Adrenal gland (tissue), 5 donors: ENCODE measurements around the gene FZR1.

ENCODE experiments used
- CTCF ChIP-seq, 6 experiments: fragments of 450-650 bp in 4 of 6; fragments of 200-600 bp in 2 of 6; sonication (generic) in 1 of 6; IDR thresholded peaks; 1 replicate in 5 of 6; 2 replicates in 1 of 6; pipeline versions ENCODE4 v1.5.1 to v1.8.0; 2016 to 2021; ENCODE audit warnings: antibody characterized with exemption in 6 of 6, mild to moderate bottlenecking in 2 of 6, moderate library complexity in 1 of 6
- POLR2A ChIP-seq, 2 donors: fragments of 450-650 bp; IDR thresholded peaks; one replicate each; pipeline ENCODE4 v1.6.1; 2017; ENCODE audit warnings: antibody characterized with exemption in 2 of 2, mild to moderate bottlenecking in 2 of 2, moderate library complexity in 1 of 2
- donor health status: DM: no; HTN: no; CAD: no.

GRCh38 chr19:3521104-3521445 is 15.0 kb downstream of the FZR1 start:
- TF ChIP-seq CTCF (IDR thresholded peaks at IDR 0.05) (no peak), POLR2A (IDR thresholded peaks at IDR 0.05) (no peak)
